Endothelial cell of coronary artery (primary cell): ENCODE measurements around the gene DBF4B. TPM values are rescaled to one million over a fixed set of nuclear protein-coding genes. Genes with fewer than 3 reads are reported as not detected.

ENCODE experiments used
- total RNA-seq: library from RNA; depleted of rRNA; stranded (reverse); fragments of >200 nt; gene quantifications from 2 replicates; pipeline ENCODE4 v1.2.3, GENCODE V29; 2014

DBF4B gene, protein sequence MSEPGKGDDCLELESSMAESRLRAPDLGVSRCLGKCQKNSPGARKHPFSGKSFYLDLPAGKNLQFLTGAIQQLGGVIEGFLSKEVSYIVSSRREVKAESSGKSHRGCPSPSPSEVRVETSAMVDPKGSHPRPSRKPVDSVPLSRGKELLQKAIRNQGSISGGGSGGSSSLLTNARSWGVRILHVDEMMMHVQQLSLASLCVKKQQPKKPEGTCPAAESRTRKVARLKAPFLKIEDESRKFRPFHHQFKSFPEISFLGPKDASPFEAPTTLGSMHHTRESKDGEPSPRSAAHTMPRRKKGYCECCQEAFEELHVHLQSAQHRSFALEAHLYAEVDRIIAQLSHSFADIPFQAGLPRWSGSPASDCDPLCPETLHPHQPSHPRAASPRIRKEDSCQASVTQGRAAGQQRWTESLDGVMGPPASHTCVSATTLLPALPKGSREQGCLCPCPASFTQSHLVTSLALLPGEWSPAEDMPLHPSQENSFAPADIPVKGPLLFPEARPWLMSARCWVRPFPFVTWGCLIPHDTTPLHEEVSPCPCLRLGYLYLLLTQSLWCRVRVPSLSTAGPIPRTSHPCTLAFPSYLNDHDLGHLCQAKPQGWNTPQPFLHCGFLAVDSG
- 3.3 and 4.3 TPM in 2 replicates for total RNA-seq

DNA sequence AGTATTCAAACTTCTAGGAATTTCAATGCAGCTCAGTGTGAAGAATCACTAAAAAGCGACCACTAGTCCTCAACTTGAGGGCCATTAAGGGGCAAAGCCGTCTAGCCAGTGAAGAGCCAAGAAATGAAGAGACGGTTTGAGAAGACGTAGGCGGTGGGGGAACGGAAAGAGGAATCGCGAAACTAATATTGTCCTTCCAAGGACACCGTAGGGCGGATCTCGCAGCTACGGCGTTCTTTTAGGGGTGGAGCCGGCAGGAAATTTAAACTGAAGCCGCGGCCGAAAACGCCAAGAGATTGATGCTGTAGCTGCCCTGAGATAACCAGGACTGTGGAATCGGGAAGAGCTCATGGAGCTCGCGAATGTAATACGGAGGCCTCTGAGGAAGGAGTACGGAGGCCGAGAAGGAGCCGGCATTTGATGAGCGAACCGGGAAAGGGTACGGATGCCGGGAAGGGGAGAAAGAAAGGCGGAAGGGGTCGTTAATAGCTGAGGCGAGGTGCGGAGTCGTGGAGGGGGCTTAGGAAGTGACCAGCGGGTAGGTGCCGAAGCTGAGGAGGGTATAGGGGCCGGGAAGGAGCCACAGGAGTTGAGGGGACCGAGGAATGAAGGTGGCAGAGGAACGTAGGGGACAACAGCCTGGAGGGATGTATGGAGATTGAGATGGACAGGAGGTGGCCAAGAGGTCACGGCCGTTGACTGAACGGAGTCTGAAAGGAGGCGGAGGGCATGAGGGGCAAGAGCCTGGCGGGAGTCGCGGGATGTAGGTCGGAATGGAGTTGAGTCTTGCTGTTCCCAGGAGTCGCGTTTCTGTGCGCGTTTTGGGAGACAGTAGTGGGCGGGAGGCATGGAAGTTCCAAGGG, at the start of gene DBF4B:
DBF4B (plus strand) TSS at position 265 of the 863 bp plus-strand sequence; CDS start at position 421, 156 bp downstream.

DNA sequence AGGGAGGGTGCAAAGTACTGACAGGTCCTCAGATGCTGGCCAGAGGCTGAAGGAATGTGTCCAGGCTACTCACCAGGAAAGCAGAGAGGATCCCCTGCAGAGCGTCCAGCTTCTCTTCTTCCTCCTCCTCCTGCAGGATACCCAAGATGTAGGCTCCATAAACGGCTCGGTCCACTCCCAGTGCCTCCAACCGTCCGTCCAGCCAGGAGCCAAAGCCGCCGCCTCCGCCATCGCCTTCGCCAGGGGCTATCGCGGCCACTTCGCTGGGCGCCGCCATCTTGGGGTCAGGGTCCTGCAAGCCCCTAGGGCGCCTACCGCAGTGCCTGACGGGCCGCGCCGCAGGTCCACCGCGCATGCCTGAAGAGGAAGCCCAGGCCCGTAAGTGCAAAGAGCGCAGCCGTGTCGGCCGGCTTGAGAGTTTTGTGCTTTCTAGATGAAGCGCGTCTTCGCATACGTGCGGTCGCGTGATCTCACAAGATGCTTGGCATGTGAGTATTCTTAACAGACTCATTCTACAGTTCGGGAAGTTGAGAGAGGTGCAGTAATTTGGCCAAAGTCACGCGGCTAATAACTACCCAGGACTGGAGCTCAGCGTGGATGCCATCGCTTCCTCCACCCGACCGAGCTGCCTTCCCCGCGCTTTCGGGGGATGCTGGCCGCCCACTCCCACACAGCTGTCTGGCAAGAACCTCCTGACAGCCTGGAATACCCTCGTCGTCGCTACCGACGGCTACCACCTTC, 18.8 kb upstream of the DBF4B start, which contains the start of gene CCDC43:
CCDC43 (minus strand) TSS at position 300 of the 741 bp plus-strand sequence; CDS start at position 277, 23 bp downstream.

DNA sequence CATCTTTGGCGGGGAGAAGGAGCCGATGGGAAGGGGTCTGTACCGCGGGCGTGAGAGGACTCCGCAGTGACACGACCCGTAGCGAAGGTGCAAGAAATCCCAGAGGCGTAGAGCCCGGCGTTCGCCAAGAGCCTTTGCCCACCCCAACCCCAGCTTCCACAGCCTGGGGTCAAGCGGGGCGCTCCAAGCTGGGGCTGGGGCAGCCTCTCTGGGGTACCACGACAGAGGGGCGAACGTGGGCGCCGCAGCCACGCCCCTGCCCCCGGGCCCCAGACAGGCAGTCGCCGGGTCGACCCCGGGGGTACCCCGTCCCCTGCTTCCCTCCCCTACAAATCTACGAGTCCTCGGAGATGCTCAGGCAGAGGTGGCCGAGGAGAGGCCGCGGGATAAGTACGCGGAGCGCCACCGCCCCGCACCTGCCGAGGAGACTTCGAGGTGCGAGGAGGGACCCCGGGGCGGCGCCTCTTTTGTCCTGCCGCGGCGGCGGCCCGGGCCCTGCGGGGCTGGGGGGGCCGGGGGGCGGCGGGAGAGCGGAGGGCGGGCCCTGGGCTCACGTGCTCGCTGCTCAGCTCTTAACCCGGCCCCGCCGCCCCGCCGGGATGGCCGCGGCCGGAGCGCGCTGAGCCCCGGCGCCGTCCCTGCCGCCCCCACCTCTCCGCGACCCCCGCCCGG, 50.1 kb downstream of the DBF4B start, which contains the start of gene ADAM11:
ADAM11 (plus strand) TSS at position 575 of the 672 bp plus-strand sequence. CDS start 212 bp downstream, outside the sequence.

Other genes starting within 250 kb of the DBF4B start
- gene GPATCH8, start 205.3 kb upstream of the DBF4B start, total RNA-seq = 12.1 and 14.3 TPM in 2 replicates
- gene FZD2, start 151.2 kb upstream of the DBF4B start, total RNA-seq = 0.54 and 1.7 TPM in 2 replicates
- gene MEIOC, start 52.2 kb upstream of the DBF4B start, total RNA-seq = under 0.01 TPM in 1 of 2 replicates, not detected in the other
- 39.2 and 41.0 TPM in 2 replicates for gene CCDC43, start 18.9 kb upstream of the DBF4B start, total RNA-seq
- 0.19 and 0.36 TPM in 2 replicates for gene ADAM11, start 50.3 kb downstream of the DBF4B start, total RNA-seq
- gene GJC1, start 121.6 kb downstream of the DBF4B start, total RNA-seq = 7.0 and 7.8 TPM in 2 replicates
- not detected in 2 replicates for gene HIGD1B, start 139.2 kb downstream of the DBF4B start, total RNA-seq
- gene EFTUD2, start 190.8 kb downstream of the DBF4B start, total RNA-seq = 176 and 188 TPM in 2 replicates
- gene GFAP, start 206.8 kb downstream of the DBF4B start, total RNA-seq = 0.38 and 0.54 TPM in 2 replicates
- gene KIF18B, start 239.1 kb downstream of the DBF4B start, total RNA-seq = 1.7 and 3.1 TPM in 2 replicates